Measurements from ENCODE around the gene TNNC2. TPM values are rescaled to one million over a fixed set of nuclear protein-coding genes. Genes with fewer than 3 reads are reported as not detected.
"Not testable (repeated sequence)": the region's sequence is repeated elsewhere in the genome, so short reads cannot be mapped to it uniquely, and the experiment has no call there.

Gene TNNC2
- 0.19 TPM for polyA plus RNA-seq (2013, experiment 1 of 2)
- polyA plus RNA-seq (2013, experiment 2 of 2): 0.21 TPM

- no peak within 1 kb of the TSS for H4K8ac ChIP-seq (ENCODE audit: low read length)
- peaks cover 25% of the 10 kb centered on the region for H3K4me1 ChIP-seq (ENCODE audit: control insufficient read depth, insufficient read depth, low read depth, low read length)
- no peak within 1 kb of the TSS for H3K4me3 ChIP-seq (ENCODE audit: insufficient read depth in 1 of 2, low read depth in 1 of 2, low read length in 2 of 2)
- H3K14ac ChIP-seq (ENCODE audit: low read length in 2 of 2): no peak within 1 kb of the TSS
- no peak for DNase-seq
- peaks cover 12 to 13% of the 10 kb centered on the region in 2 experiments for H3K27me3 ChIP-seq (ENCODE audit: control insufficient read depth in 1 of 2, insufficient read depth in 1 of 2, low read length in 2 of 2)
- H2BK120ac ChIP-seq (ENCODE audit: low read depth, low read length): no peak within 1 kb of the TSS
- no peak within 1 kb of the TSS for H2AK5ac ChIP-seq (ENCODE audit: low read length, severe bottlenecking)
- no peaks in the 10 kb centered on the region for H3K36me3 ChIP-seq (ENCODE audit: control insufficient read depth in 1 of 2, insufficient read depth in 2 of 2, low read depth in 1 of 2, low read length in 2 of 2)
- H2BK12ac ChIP-seq (ENCODE audit: low read length in 2 of 2): peak within 1 kb of the TSS in 1 of 2 experiments; percentile 60
- H3K4ac ChIP-seq (ENCODE audit: low read depth in 1 of 2, low read length in 2 of 2): no peak within 1 kb of the TSS
- no peaks in the 10 kb centered on the region for H3K79me1 ChIP-seq (replicated peaks; ENCODE audit: low read length, poor library complexity, severe bottlenecking)
- H2BK15ac ChIP-seq (ENCODE audit: low read depth, poor library complexity, severe bottlenecking): no peak within 1 kb of the TSS
- no peak within 1 kb of the TSS for H2AFZ ChIP-seq (ENCODE audit: low read depth, low read length)
- H3K9ac ChIP-seq (ENCODE audit: low read length): peak within 1 kb of the TSS; percentile 64
- H3K4me2 ChIP-seq (ENCODE audit: low read length, poor library complexity, severe bottlenecking): no peak within 1 kb of the TSS
- H3K18ac ChIP-seq (ENCODE audit: low read depth in 1 of 2, low read length in 2 of 2): peak within 1 kb of the TSS in 1 of 2 experiments; percentile 26
- WGBS: 90% methylated on average over 8 of the region's 8 CpGs
- no peak within 1 kb of the TSS for H3K23ac ChIP-seq (ENCODE audit: low read length in 2 of 2)
- H4K91ac ChIP-seq (ENCODE audit: low read length): no peak within 1 kb of the TSS
- H3K9me3 ChIP-seq (ENCODE audit: control insufficient read depth, low read length): no peaks in the 10 kb centered on the region
- H3K27ac ChIP-seq (ENCODE audit: low read length, poor library complexity, severe bottlenecking): no peak within 1 kb of the TSS
- H2BK5ac ChIP-seq (ENCODE audit: low read depth, low read length, poor library complexity, severe bottlenecking): no peak within 1 kb of the TSS
Observed at GRCh38 chr20:45827030-45827652, at the start of gene TNNC2. TSS of gene TNNC2 (minus strand) at chr20:45827312. CDS start at chr20:45827248, 64 bp downstream.

- Histone ChIP-seq H3K79me1 (replicated peaks; ENCODE audit: low read length, poor library complexity, severe bottlenecking) (no peaks in the 10 kb centered on the region), H3K18ac (ENCODE audit: low read depth in 1 of 2, low read length in 2 of 2) (no peak overlapping the region), H2BK12ac (ENCODE audit: low read length in 2 of 2) (no peak overlapping the region), H3K14ac (ENCODE audit: low read length in 2 of 2) (no peak overlapping the region), H2AK5ac (ENCODE audit: low read length, severe bottlenecking) (no peak overlapping the region), H3K4me2 (ENCODE audit: low read length, poor library complexity, severe bottlenecking) (no peak overlapping the region), H3K23ac (ENCODE audit: low read length in 2 of 2) (no peak overlapping the region), H2BK5ac (ENCODE audit: low read depth, low read length, poor library complexity, severe bottlenecking) (no peak overlapping the region), H2BK15ac (ENCODE audit: low read depth, poor library complexity, severe bottlenecking) (no peak overlapping the region), H2BK120ac (ENCODE audit: low read depth, low read length) (no peak overlapping the region), H3K9me3 (ENCODE audit: control insufficient read depth, low read length) (no peaks in the 10 kb centered on the region), H3K27ac (ENCODE audit: low read length, poor library complexity, severe bottlenecking) (no peak overlapping the region), H4K8ac (ENCODE audit: low read length) (no peak overlapping the region), H3K36me3 (ENCODE audit: control insufficient read depth in 1 of 2, insufficient read depth in 2 of 2, low read depth in 1 of 2, low read length in 2 of 2) (peaks cover 13 to 22% of the 10 kb centered on the region in 2 experiments), H3K4me1 (ENCODE audit: control insufficient read depth, insufficient read depth, low read depth, low read length) (no peaks in the 10 kb centered on the region), H4K91ac (ENCODE audit: low read length) (no peak overlapping the region), H3K27me3 (ENCODE audit: control insufficient read depth in 1 of 2, insufficient read depth in 1 of 2, low read length in 2 of 2) (no peaks in the 10 kb centered on the region), H3K4ac (ENCODE audit: low read depth in 1 of 2, low read length in 2 of 2) (no peak overlapping the region), H3K9ac (ENCODE audit: low read length) (no peak overlapping the region), H3K4me3 (ENCODE audit: insufficient read depth in 1 of 2, low read depth in 1 of 2, low read length in 2 of 2) (no peak overlapping the region), H2AFZ (ENCODE audit: low read depth, low read length) (no peak overlapping the region)
- 95% methylated on average over 4 of the region's 4 CpGs for WGBS
- no peak for DNase-seq
Observed at GRCh38 chr20:45874576-45874975, 47.5 kb upstream of the TNNC2 start.

GRCh38 chr20:45874104-45874481 is 47.0 kb upstream of the TNNC2 start:
- H3K14ac ChIP-seq (ENCODE audit: low read length in 2 of 2); H3K9me3 ChIP-seq (ENCODE audit: control insufficient read depth, low read length); H3K4me3 ChIP-seq (ENCODE audit: insufficient read depth in 1 of 2, low read depth in 1 of 2, low read length in 2 of 2); DNase-seq; H2AK5ac ChIP-seq (ENCODE audit: low read length, severe bottlenecking); H2BK120ac ChIP-seq (ENCODE audit: low read depth, low read length); H3K18ac ChIP-seq (ENCODE audit: low read depth in 1 of 2, low read length in 2 of 2); H3K4me1 ChIP-seq (ENCODE audit: control insufficient read depth, insufficient read depth, low read depth, low read length); H3K4me2 ChIP-seq (ENCODE audit: low read length, poor library complexity, severe bottlenecking); H3K9ac ChIP-seq (ENCODE audit: low read length); H3K4ac ChIP-seq (ENCODE audit: low read depth in 1 of 2, low read length in 2 of 2); H2BK15ac ChIP-seq (ENCODE audit: low read depth, poor library complexity, severe bottlenecking); H2BK5ac ChIP-seq (ENCODE audit: low read depth, low read length, poor library complexity, severe bottlenecking); H3K23ac ChIP-seq (ENCODE audit: low read length in 2 of 2); H3K27me3 ChIP-seq (ENCODE audit: control insufficient read depth in 1 of 2, insufficient read depth in 1 of 2, low read length in 2 of 2); H4K91ac ChIP-seq (ENCODE audit: low read length); H2AFZ ChIP-seq (ENCODE audit: low read depth, low read length); H4K8ac ChIP-seq (ENCODE audit: low read length); H3K27ac ChIP-seq (ENCODE audit: low read length, poor library complexity, severe bottlenecking); H3K79me1 ChIP-seq (replicated peaks; ENCODE audit: low read length, poor library complexity, severe bottlenecking); H2BK12ac ChIP-seq (ENCODE audit: low read length in 2 of 2): not testable (repeated sequence)
- H3K36me3 ChIP-seq (ENCODE audit: control insufficient read depth in 1 of 2, insufficient read depth in 2 of 2, low read depth in 1 of 2, low read length in 2 of 2): peaks cover 13 to 23% of the 10 kb centered on the region in 2 experiments
- 93% methylated on average over 10 of the region's 10 CpGs for WGBS

- Histone ChIP-seq H2BK5ac (ENCODE audit: low read depth, low read length, poor library complexity, severe bottlenecking) (no peak overlapping the region), H2AFZ (ENCODE audit: low read depth, low read length) (no peak overlapping the region), H3K36me3 (ENCODE audit: control insufficient read depth in 1 of 2, insufficient read depth in 2 of 2, low read depth in 1 of 2, low read length in 2 of 2) (peaks cover 13 to 23% of the 10 kb centered on the region in 2 experiments), H3K14ac (ENCODE audit: low read length in 2 of 2) (no peak overlapping the region), H2BK15ac (ENCODE audit: low read depth, poor library complexity, severe bottlenecking) (no peak overlapping the region), H3K27me3 (ENCODE audit: control insufficient read depth in 1 of 2, insufficient read depth in 1 of 2, low read length in 2 of 2) (no peaks in the 10 kb centered on the region), H3K9ac (ENCODE audit: low read length) (no peak overlapping the region), H3K4me3 (ENCODE audit: insufficient read depth in 1 of 2, low read depth in 1 of 2, low read length in 2 of 2) (no peak overlapping the region), H2BK12ac (ENCODE audit: low read length in 2 of 2) (no peak overlapping the region), H3K18ac (ENCODE audit: low read depth in 1 of 2, low read length in 2 of 2) (no peak overlapping the region), H3K4ac (ENCODE audit: low read depth in 1 of 2, low read length in 2 of 2) (no peak overlapping the region), H3K27ac (ENCODE audit: low read length, poor library complexity, severe bottlenecking) (no peak overlapping the region), H3K79me1 (replicated peaks; ENCODE audit: low read length, poor library complexity, severe bottlenecking) (peaks cover 2% of the 10 kb centered on the region), H2BK120ac (ENCODE audit: low read depth, low read length) (no peak overlapping the region), H3K4me1 (ENCODE audit: control insufficient read depth, insufficient read depth, low read depth, low read length) (no peaks in the 10 kb centered on the region), H3K4me2 (ENCODE audit: low read length, poor library complexity, severe bottlenecking) (no peak overlapping the region), H3K9me3 (ENCODE audit: control insufficient read depth, low read length) (no peaks in the 10 kb centered on the region), H4K91ac (ENCODE audit: low read length) (no peak overlapping the region), H2AK5ac (ENCODE audit: low read length, severe bottlenecking) (no peak overlapping the region), H3K23ac (ENCODE audit: low read length in 2 of 2) (no peak overlapping the region), H4K8ac (ENCODE audit: low read length) (no peak overlapping the region)
- no peak for DNase-seq
- 100% methylated on average over 1 of the region's 1 CpG for WGBS
Observed at GRCh38 chr20:45873409-45874103, 46.4 kb upstream of the TNNC2 start.

Measured in mesenchymal stem cell (in vitro differentiated cells and primary cell).